HL-60 (cell line): ENCODE results near the gene TBC1D26.
"Not testable (repeated sequence)": the region's sequence is repeated elsewhere in the genome, so short reads cannot be mapped to it uniquely, and the experiment has no call there.

Source experiments
- POLR2AphosphoS5 ChIP-seq: IDR thresholded peaks from 2 replicates; pipeline ENCODE4 v1.6.1; 2012; ENCODE audit warnings: low read depth
- TF ChIP-seq, protein P1 (sequence below): IDR thresholded peaks from one replicate; pipeline ENCODE4 v1.5.1; 2011; ENCODE audit warnings: low read length, control low read depth, inconsistent platforms; ENCODE audit not compliant: insufficient read depth
- TF ChIP-seq, protein P2 (sequence below): IDR thresholded peaks from 2 replicates; pipeline ENCODE4 v1.6.1; 2012; ENCODE audit warnings: low read depth; ENCODE audit not compliant: insufficient replicate concordance

DNA sequence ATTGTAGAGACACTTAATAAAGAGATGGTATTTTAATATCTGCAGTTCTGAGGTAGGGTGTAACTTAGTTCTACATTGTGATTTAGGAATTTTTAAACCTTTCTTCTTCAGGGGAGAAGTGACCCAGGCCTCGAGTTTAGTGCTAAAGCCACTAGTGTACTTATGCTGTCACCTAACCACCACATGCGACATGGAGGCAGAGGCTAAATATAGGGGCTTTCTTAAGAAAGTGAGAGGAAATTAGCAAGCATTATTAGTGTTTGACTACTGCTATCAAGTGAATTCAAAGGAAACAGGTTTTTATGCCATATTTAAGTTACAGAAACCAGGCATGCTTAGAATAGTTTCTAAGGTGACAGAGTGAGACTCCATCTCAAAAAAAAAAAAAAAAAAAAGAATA lies 56.3 kb downstream of the TBC1D26 start:
- TF ChIP-seq, protein P1, sequence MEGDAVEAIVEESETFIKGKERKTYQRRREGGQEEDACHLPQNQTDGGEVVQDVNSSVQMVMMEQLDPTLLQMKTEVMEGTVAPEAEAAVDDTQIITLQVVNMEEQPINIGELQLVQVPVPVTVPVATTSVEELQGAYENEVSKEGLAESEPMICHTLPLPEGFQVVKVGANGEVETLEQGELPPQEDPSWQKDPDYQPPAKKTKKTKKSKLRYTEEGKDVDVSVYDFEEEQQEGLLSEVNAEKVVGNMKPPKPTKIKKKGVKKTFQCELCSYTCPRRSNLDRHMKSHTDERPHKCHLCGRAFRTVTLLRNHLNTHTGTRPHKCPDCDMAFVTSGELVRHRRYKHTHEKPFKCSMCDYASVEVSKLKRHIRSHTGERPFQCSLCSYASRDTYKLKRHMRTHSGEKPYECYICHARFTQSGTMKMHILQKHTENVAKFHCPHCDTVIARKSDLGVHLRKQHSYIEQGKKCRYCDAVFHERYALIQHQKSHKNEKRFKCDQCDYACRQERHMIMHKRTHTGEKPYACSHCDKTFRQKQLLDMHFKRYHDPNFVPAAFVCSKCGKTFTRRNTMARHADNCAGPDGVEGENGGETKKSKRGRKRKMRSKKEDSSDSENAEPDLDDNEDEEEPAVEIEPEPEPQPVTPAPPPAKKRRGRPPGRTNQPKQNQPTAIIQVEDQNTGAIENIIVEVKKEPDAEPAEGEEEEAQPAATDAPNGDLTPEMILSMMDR, result not testable (repeated sequence)
- TF ChIP-seq, protein P2, sequence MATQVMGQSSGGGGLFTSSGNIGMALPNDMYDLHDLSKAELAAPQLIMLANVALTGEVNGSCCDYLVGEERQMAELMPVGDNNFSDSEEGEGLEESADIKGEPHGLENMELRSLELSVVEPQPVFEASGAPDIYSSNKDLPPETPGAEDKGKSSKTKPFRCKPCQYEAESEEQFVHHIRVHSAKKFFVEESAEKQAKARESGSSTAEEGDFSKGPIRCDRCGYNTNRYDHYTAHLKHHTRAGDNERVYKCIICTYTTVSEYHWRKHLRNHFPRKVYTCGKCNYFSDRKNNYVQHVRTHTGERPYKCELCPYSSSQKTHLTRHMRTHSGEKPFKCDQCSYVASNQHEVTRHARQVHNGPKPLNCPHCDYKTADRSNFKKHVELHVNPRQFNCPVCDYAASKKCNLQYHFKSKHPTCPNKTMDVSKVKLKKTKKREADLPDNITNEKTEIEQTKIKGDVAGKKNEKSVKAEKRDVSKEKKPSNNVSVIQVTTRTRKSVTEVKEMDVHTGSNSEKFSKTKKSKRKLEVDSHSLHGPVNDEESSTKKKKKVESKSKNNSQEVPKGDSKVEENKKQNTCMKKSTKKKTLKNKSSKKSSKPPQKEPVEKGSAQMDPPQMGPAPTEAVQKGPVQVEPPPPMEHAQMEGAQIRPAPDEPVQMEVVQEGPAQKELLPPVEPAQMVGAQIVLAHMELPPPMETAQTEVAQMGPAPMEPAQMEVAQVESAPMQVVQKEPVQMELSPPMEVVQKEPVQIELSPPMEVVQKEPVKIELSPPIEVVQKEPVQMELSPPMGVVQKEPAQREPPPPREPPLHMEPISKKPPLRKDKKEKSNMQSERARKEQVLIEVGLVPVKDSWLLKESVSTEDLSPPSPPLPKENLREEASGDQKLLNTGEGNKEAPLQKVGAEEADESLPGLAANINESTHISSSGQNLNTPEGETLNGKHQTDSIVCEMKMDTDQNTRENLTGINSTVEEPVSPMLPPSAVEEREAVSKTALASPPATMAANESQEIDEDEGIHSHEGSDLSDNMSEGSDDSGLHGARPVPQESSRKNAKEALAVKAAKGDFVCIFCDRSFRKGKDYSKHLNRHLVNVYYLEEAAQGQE, result not testable (repeated sequence)
- TF ChIP-seq POLR2AphosphoS5, result not testable (repeated sequence)
